ENCODE results near the gene NEMP1. TPM values are rescaled to one million over a fixed set of nuclear protein-coding genes. Genes with fewer than 3 reads are reported as not detected.

NEMP1 gene
- total RNA-seq, 1 experiment from 2014 or later: 16.4 TPM

GRCh38 chr12:57104292-57104910 is 25.8 kb upstream of the NEMP1 start:
- intact Hi-C loops (cut with micrococcal nuclease): no loop called here

GRCh38 chr12:57103856-57104255 is 25.3 kb upstream of the NEMP1 start:
- TF ChIP-seq, protein P1, sequence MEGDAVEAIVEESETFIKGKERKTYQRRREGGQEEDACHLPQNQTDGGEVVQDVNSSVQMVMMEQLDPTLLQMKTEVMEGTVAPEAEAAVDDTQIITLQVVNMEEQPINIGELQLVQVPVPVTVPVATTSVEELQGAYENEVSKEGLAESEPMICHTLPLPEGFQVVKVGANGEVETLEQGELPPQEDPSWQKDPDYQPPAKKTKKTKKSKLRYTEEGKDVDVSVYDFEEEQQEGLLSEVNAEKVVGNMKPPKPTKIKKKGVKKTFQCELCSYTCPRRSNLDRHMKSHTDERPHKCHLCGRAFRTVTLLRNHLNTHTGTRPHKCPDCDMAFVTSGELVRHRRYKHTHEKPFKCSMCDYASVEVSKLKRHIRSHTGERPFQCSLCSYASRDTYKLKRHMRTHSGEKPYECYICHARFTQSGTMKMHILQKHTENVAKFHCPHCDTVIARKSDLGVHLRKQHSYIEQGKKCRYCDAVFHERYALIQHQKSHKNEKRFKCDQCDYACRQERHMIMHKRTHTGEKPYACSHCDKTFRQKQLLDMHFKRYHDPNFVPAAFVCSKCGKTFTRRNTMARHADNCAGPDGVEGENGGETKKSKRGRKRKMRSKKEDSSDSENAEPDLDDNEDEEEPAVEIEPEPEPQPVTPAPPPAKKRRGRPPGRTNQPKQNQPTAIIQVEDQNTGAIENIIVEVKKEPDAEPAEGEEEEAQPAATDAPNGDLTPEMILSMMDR (conservative IDR thresholded peaks at IDR 0.05; ENCODE audit: low read depth, low read length): no peak
- TF ChIP-seq EZH2phosphoT487 (IDR thresholded peaks at IDR 0.05; ENCODE audit: borderline replicate concordance, low read length) (no peak), EZH2 (IDR thresholded peaks at IDR 0.05; ENCODE audit: low read length, unreplicated experiment) (no peak)
- Histone ChIP-seq H3K9me3 (ENCODE audit: low read length) (no peaks in the 10 kb centered on the region), H3K4me1 (ENCODE audit: insufficient read depth, low read length) (peaks cover 16% of the 10 kb centered on the region), H3K9ac (ENCODE audit: low read length) (no peak overlapping the region), H4K20me1 (ENCODE audit: low read length) (no peaks in the 10 kb centered on the region), H3K4me3 (ENCODE audit: low read length) (no peak overlapping the region), H3K9me2 (replicated peaks; ENCODE audit: low read length) (no peaks in the 10 kb centered on the region), H3F3A (ENCODE audit: low read length, unreplicated experiment) (no peaks in the 10 kb centered on the region), H3K27me3 (ENCODE audit: low read length) (no peaks in the 10 kb centered on the region), H3K79me2 (ENCODE audit: low read length) (no peaks in the 10 kb centered on the region), H3K27ac (ENCODE audit: low read length) (no peak overlapping the region), H3K36me3 (ENCODE audit: low read depth, low read length) (no peaks in the 10 kb centered on the region), H2AFZ (ENCODE audit: low read length) (no peak overlapping the region), H3K4me2 (ENCODE audit: low read length) (no peak overlapping the region)
- no peak for DNase-seq
- intact Hi-C loops (cut with micrococcal nuclease): no loop called here
- CTCF ChIA-PET: no interaction called here
- POLR2A ChIA-PET (ENCODE audit: unreplicated experiment): no interaction called here
- no TSS peak for BruUV-seq (replicated peaks)
- ATAC-seq: no peak

More at GRCh38 chr12:57104292-57104910, 25.8 kb upstream of the NEMP1 start:
- no peak overlapping the region for H3K4me2 ChIP-seq (ENCODE audit: low read length)
- H3K36me3 ChIP-seq (ENCODE audit: low read depth, low read length): no peaks in the 10 kb centered on the region
- POLR2A ChIA-PET (ENCODE audit: unreplicated experiment): no interaction called here
- H3K27ac ChIP-seq (ENCODE audit: low read length): no peak overlapping the region
- no peak overlapping the region for H2AFZ ChIP-seq (ENCODE audit: low read length)
- H3K27me3 ChIP-seq (ENCODE audit: low read length): no peaks in the 10 kb centered on the region
- BruUV-seq (replicated peaks): no TSS peak
- ATAC-seq: no peak
- H3K4me1 ChIP-seq (ENCODE audit: insufficient read depth, low read length): peaks cover 11% of the 10 kb centered on the region
- no peaks in the 10 kb centered on the region for H3K9me3 ChIP-seq (ENCODE audit: low read length)
- no peaks in the 10 kb centered on the region for H3F3A ChIP-seq (ENCODE audit: low read length, unreplicated experiment)
- H3K79me2 ChIP-seq (ENCODE audit: low read length): no peaks in the 10 kb centered on the region
- CTCF ChIA-PET: no interaction called here
- no peaks in the 10 kb centered on the region for H3K9me2 ChIP-seq (replicated peaks; ENCODE audit: low read length)
- no peaks in the 10 kb centered on the region for H4K20me1 ChIP-seq (ENCODE audit: low read length)
- TF ChIP-seq EZH2phosphoT487 (IDR thresholded peaks at IDR 0.05; ENCODE audit: borderline replicate concordance, low read length) (no peak), EZH2 (IDR thresholded peaks at IDR 0.05; ENCODE audit: low read length, unreplicated experiment) (no peak)
- TF ChIP-seq, protein P1 (conservative IDR thresholded peaks at IDR 0.05; ENCODE audit: low read depth, low read length): no peak
- no peak for DNase-seq
- H3K9ac ChIP-seq (ENCODE audit: low read length): no peak overlapping the region
- no peak overlapping the region for H3K4me3 ChIP-seq (ENCODE audit: low read length)

- Histone ChIP-seq H3K4me1 (ENCODE audit: insufficient read depth, low read length) (peaks cover 19% of the 10 kb centered on the region), H4K20me1 (ENCODE audit: low read length) (no peaks in the 10 kb centered on the region), H3K9ac (ENCODE audit: low read length) (no peak overlapping the region), H3F3A (ENCODE audit: low read length, unreplicated experiment) (no peaks in the 10 kb centered on the region), H3K27ac (ENCODE audit: low read length) (no peak overlapping the region), H3K4me2 (ENCODE audit: low read length) (no peak overlapping the region), H3K79me2 (ENCODE audit: low read length) (no peaks in the 10 kb centered on the region), H3K4me3 (ENCODE audit: low read length) (no peak overlapping the region), H3K9me3 (ENCODE audit: low read length) (no peaks in the 10 kb centered on the region), H3K9me2 (replicated peaks; ENCODE audit: low read length) (no peaks in the 10 kb centered on the region), H3K36me3 (ENCODE audit: low read depth, low read length) (no peaks in the 10 kb centered on the region), H3K27me3 (ENCODE audit: low read length) (no peaks in the 10 kb centered on the region), H2AFZ (ENCODE audit: low read length) (no peak overlapping the region)
- ChIA-PET POLR2A (ENCODE audit: unreplicated experiment) (no interaction called here), CTCF (interaction anchor here (0.6 to 1.0 kb wide), 2 partner anchors 10 to 29 kb away, joined by 5 to 6 read pairs; no protein-coding TSS in a partner anchor)
- BruUV-seq (replicated peaks): no TSS peak
- no peak for TF ChIP-seq EZH2 (IDR thresholded peaks at IDR 0.05; ENCODE audit: low read length, unreplicated experiment)
- TF ChIP-seq, protein P1 (conservative IDR thresholded peaks at IDR 0.05; ENCODE audit: low read depth, low read length): 0 out of 2 replicates have a peak, but pooled peaks have one; percentile 14
- DNase-seq (peak; percentile 66), ATAC-seq (peak; percentile 71)
- intact Hi-C loops (cut with micrococcal nuclease): no loop called here
Observed at GRCh38 chr12:57101892-57102695, 23.5 kb upstream of the NEMP1 start.
